ENCODE results near the gene HYOU1. TPM values are rescaled to one million over a fixed set of nuclear protein-coding genes. Genes with fewer than 3 reads are reported as not detected.

Gene HYOU1
- total RNA-seq, 4 donors from 2014 or later = 32.0 to 49.2 (median 39.9) TPM

DNA sequence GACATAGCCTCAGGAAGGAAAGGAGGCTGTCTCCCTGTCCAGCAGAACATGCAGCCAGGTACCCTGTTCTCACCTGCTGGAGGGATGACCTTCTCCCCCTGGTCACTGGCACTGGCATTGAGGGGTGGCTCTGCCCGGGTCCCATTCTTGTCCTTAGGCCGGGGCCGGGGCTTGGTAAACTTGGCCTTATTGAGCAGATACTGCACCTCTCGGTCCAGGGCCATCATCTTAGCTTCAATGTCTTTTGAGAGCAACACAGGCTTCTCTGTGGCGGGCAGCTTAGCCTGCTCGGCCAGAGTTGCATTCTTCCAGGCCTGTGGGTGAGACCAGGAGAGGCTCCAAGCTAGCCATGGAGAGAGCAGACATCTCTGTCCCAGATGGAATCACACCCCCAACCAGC is 10.5 kb downstream of the HYOU1 start:
- no peak for TF ChIP-seq CTCF (IDR thresholded peaks at IDR 0.05; ENCODE audit: low read depth)

DNA sequence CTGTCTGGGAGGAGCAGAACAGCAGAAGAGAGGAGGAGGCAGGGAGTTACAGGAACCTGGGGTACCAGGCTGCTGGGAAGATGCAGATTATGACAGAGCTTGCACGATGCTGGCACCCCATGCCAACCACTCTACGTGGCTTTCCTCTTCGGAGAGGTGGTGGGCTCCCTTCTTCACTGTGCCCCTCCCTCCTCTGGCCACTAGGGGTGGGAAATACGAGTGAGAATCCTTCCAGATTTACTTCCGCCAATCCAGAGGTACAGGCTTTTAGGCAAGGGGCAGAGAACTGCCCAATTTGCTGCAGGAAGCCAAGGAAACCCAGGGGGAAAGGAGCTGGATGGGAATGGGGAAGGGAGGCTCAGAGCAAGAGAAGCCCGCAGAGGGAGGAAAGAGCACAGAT is 12.3 kb downstream of the HYOU1 start:
- no peak for TF ChIP-seq CTCF (IDR thresholded peaks at IDR 0.05; ENCODE audit: low read depth)

- TF ChIP-seq CTCF (IDR thresholded peaks at IDR 0.05; ENCODE audit: low read depth) = no peak
These were observed 14.1 kb downstream of the HYOU1 start for GRCh38 chr11:119042927-119043326.

DNA sequence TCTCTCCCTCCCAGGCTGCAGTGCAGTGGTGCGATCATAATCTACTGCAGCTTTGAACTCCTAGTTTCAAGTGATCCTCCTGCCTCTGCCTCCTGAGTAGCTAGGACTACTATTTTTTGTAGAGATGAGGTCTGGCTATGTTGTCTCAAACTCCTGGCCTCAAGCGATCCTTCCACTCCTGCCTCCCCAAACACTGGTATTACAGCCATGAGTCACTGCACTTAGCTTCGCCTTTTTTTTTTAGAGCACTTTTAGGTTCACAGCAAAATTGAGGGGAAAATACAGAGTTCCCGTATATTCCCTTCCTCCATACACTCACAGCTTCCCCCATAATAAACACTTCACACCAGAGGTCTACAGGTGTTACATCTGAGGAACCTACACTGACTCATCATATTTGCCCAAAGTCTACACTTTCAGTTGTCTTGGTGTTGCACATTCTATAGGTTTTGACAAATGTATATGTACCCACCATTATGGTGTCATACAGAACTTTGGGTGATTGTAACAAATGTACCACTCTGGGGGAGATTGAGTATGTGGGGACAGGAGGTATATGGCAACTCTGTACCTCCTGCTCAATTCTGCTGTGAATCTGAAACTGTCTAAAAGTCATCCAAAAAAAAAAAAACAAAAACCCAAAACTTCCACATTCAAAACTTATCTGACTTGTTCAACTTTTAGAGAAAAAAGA is 15.0 kb downstream of the HYOU1 start:
- TF ChIP-seq CTCF (IDR thresholded peaks at IDR 0.05; ENCODE audit: low read depth) = no peak

GRCh38 chr11:119038884-119039283 is 18.1 kb downstream of the HYOU1 start:
- no peak for TF ChIP-seq CTCF (IDR thresholded peaks at IDR 0.05; ENCODE audit: low read depth)

GRCh38 chr11:119034813-119035212 is 22.2 kb downstream of the HYOU1 start:
- TF ChIP-seq CTCF (IDR thresholded peaks at IDR 0.05; ENCODE audit: low read depth) = no peak

GRCh38 chr11:119031912-119032280 is 25.1 kb downstream of the HYOU1 start:
- no peak for TF ChIP-seq CTCF (IDR thresholded peaks at IDR 0.05; ENCODE audit: low read depth)
